ENCODE results near the gene TREM2.

DNA sequence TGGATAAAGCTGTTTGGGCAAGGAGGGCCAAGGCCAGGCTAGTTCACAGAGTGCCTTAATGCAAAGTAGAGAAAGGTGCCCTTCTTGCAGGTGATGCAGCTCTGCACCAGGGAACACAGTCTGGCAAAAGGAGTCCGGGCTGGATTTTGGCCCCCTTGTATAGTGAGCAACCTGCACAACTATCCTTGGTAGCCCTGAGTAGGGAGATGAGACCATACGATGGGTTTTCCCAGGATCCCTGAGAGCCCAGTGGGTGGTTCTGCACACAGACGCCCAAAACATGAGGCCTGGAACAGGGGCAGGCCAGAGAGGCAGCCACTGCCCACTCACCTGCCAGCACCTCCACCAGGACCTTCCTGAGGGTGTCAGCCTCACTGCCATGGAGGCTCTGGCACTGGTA is 2.0 kb downstream of the TREM2 start:
- TF ChIP-seq, protein P1, sequence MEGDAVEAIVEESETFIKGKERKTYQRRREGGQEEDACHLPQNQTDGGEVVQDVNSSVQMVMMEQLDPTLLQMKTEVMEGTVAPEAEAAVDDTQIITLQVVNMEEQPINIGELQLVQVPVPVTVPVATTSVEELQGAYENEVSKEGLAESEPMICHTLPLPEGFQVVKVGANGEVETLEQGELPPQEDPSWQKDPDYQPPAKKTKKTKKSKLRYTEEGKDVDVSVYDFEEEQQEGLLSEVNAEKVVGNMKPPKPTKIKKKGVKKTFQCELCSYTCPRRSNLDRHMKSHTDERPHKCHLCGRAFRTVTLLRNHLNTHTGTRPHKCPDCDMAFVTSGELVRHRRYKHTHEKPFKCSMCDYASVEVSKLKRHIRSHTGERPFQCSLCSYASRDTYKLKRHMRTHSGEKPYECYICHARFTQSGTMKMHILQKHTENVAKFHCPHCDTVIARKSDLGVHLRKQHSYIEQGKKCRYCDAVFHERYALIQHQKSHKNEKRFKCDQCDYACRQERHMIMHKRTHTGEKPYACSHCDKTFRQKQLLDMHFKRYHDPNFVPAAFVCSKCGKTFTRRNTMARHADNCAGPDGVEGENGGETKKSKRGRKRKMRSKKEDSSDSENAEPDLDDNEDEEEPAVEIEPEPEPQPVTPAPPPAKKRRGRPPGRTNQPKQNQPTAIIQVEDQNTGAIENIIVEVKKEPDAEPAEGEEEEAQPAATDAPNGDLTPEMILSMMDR (IDR thresholded peaks at IDR 0.05): no peak
- TF ChIP-seq EZH2 (IDR thresholded peaks at IDR 0.05; ENCODE audit: borderline replicate concordance, insufficient read depth, low read depth, low read length, poor library complexity, severe bottlenecking): no peak

Data from B cell (primary cell).